H9 (cell line): ENCODE data around the gene IPO9. TPM values are rescaled to one million over a fixed set of nuclear protein-coding genes. Genes with fewer than 3 reads are reported as not detected.

ENCODE experiments used
- DNase-seq: peaks from one replicate; pipeline ENCODE4 v3.0.0-alpha.2; 2017
- H2AFZ ChIP-seq: one replicate; pipeline ENCODE4 v1.6.1; 2013; ENCODE audit warnings: mild to moderate bottlenecking, low read length, control low read depth, moderate library complexity
- H2AK5ac ChIP-seq: 2 replicates; pipeline ENCODE4 v1.6.1; 2013; ENCODE audit warnings: low read length, control low read depth, mixed read lengths; ENCODE audit not compliant: insufficient read length
- H2BK120ac ChIP-seq: one replicate; pipeline ENCODE4 v1.6.1; 2013; ENCODE audit warnings: low read depth, mild to moderate bottlenecking, low read length, control low read depth, inconsistent platforms; ENCODE audit not compliant: poor library complexity, severe bottlenecking
- H2BK12ac ChIP-seq: 2 replicates; pipeline ENCODE4 v1.6.1; 2013; ENCODE audit warnings: low read length, control low read depth, mixed read lengths, low read depth; ENCODE audit not compliant: insufficient read length
- H2BK15ac ChIP-seq: 2 replicates; pipeline ENCODE4 v1.6.1; 2013; ENCODE audit warnings: low read depth, low read length, control low read depth
- H2BK20ac ChIP-seq: one replicate; pipeline ENCODE4 v1.6.1; 2013; ENCODE audit warnings: low read depth, mild to moderate bottlenecking, low read length, control low read depth, inconsistent platforms; ENCODE audit not compliant: poor library complexity, severe bottlenecking
- H2BK5ac ChIP-seq: 2 replicates; pipeline ENCODE4 v1.6.1; 2013; ENCODE audit warnings: low read length, control low read depth, mixed read lengths; ENCODE audit not compliant: insufficient read length
- H3K14ac ChIP-seq: 2 replicates; pipeline ENCODE4 v1.6.1; 2013; ENCODE audit warnings: low read length, control low read depth; ENCODE audit not compliant: insufficient read depth
- H3K18ac ChIP-seq: 2 replicates; pipeline ENCODE4 v1.6.1; 2013; ENCODE audit warnings: low read depth, mild to moderate bottlenecking, mixed read lengths, low read length, control low read depth; ENCODE audit not compliant: insufficient read length
- H3K23ac ChIP-seq: 2 replicates; pipeline ENCODE4 v1.6.1; 2013; ENCODE audit warnings: low read length, control low read depth, mixed read lengths, low read depth; ENCODE audit not compliant: insufficient read length
- H3K23me2 ChIP-seq: 2 replicates; pipeline ENCODE4 v1.6.1; 2013; ENCODE audit warnings: low read depth, mild to moderate bottlenecking, mixed read lengths, low read length, control low read depth; ENCODE audit not compliant: insufficient read length, poor library complexity, severe bottlenecking
- H3K27ac ChIP-seq: 2 replicates; pipeline ENCODE4 v1.5.1; 2013; ENCODE audit warnings: low read length, control low read depth, mixed read lengths, low read depth; ENCODE audit not compliant: insufficient read length
- H3K27me3 ChIP-seq: 2 replicates; pipeline ENCODE4 v1.6.1; 2013; ENCODE audit warnings: low read length, control low read depth, inconsistent platforms; ENCODE audit not compliant: insufficient read depth
- H3K4ac ChIP-seq: 2 replicates; pipeline ENCODE4 v1.6.1; 2013; ENCODE audit warnings: low read depth, mild to moderate bottlenecking, control low read depth, inconsistent platforms, low read length, moderate library complexity
- H3K4me1 ChIP-seq: 2 replicates; pipeline ENCODE4 v1.6.1; 2013; ENCODE audit warnings: low read length, control low read depth, inconsistent platforms; ENCODE audit not compliant: insufficient read depth
- H3K4me2 ChIP-seq: 2 replicates; pipeline ENCODE4 v1.6.1; 2013; ENCODE audit warnings: low read length, control low read depth, mixed read lengths; ENCODE audit not compliant: insufficient read length, insufficient read depth
- H3K56ac ChIP-seq: 2 replicates; pipeline ENCODE4 v1.6.1; 2013; ENCODE audit warnings: low read depth, mild to moderate bottlenecking, mixed read lengths, low read length, control low read depth; ENCODE audit not compliant: insufficient read length
- H3K79me1 ChIP-seq: 2 replicates; pipeline ENCODE4 v1.6.1; 2013; ENCODE audit warnings: low read depth, mild to moderate bottlenecking, moderate library complexity, low read length, control low read depth, inconsistent platforms; ENCODE audit not compliant: insufficient read depth, poor library complexity, severe bottlenecking
- H3K79me2 ChIP-seq: 2 replicates; pipeline ENCODE4 v1.6.1; 2013; ENCODE audit warnings: low read length, control low read depth, inconsistent platforms; ENCODE audit not compliant: insufficient read depth
- H3K9ac ChIP-seq: 2 replicates; pipeline ENCODE4 v1.6.1; 2013; ENCODE audit warnings: low read length, control low read depth, mixed read lengths; ENCODE audit not compliant: insufficient read length; ENCODE audit errors: extremely low read depth
- H3K9me3 ChIP-seq: one replicate; pipeline ENCODE4 v1.6.1; 2013; ENCODE audit warnings: low read depth, low read length, inconsistent platforms; ENCODE audit not compliant: control insufficient read depth
- H3T11ph ChIP-seq: one replicate; pipeline ENCODE4 v1.6.1; 2013; ENCODE audit warnings: mild to moderate bottlenecking, low read length, control low read depth, inconsistent platforms
- H4K20me1 ChIP-seq: one replicate; pipeline ENCODE4 v1.6.1; 2013; ENCODE audit not compliant: control insufficient read depth, insufficient read length, insufficient read depth
- H4K5ac ChIP-seq: 2 replicates; pipeline ENCODE4 v1.6.1; 2013; ENCODE audit warnings: low read depth, mild to moderate bottlenecking, mixed read lengths, low read length, control low read depth; ENCODE audit not compliant: insufficient read length
- H4K8ac ChIP-seq: replicated peaks from 2 replicates; pipeline ENCODE4 v1.6.1; 2013; ENCODE audit warnings: low read length, control low read depth, mixed read lengths, low read depth; ENCODE audit not compliant: insufficient read length
- H4K91ac ChIP-seq: 2 replicates; pipeline ENCODE4 v1.6.1; 2013; ENCODE audit warnings: low read depth, mild to moderate bottlenecking, moderate library complexity, mixed read lengths, low read length, control low read depth; ENCODE audit not compliant: insufficient read length
- H3K27ac Mint-ChIP-seq, 3 experiments: 2 replicates in 2 of 3; 3 replicates in 1 of 3; pipeline ENCODE4 v1.8.0; 2020 to 2021; ENCODE audit warnings: mixed read lengths in 3 of 3, mild to moderate bottlenecking in 1 of 3, moderate library complexity in 1 of 3
- H3K27me3 Mint-ChIP-seq: 2 replicates; pipeline ENCODE4 v1.8.0; 2021; ENCODE audit warnings: low read depth, mild to moderate bottlenecking, moderate library complexity, mixed read lengths
- H3K36me3 Mint-ChIP-seq, 3 experiments: 2 replicates in 2 of 3; 3 replicates in 1 of 3; pipeline ENCODE4 v1.8.0; 2020 to 2021; ENCODE audit warnings: low read depth in 3 of 3, mixed read lengths in 3 of 3; ENCODE audit not compliant: insufficient read depth in 1 of 3
- H3K4me1 Mint-ChIP-seq, 2 experiments: 2 replicates each; pipeline ENCODE4 v1.8.0; 2020; ENCODE audit warnings: mixed read lengths in 2 of 2
- H3K4me3 Mint-ChIP-seq, 2 experiments: 2 replicates in 1 of 2; 3 replicates in 1 of 2; pipeline ENCODE4 v1.8.0; 2020 to 2021; ENCODE audit warnings: mild to moderate bottlenecking in 2 of 2, mixed read lengths in 2 of 2, moderate library complexity in 1 of 2
- H3K9me3 Mint-ChIP-seq, 2 experiments: 2 replicates in 1 of 2; 3 replicates in 1 of 2; pipeline ENCODE4 v1.8.0; 2020; ENCODE audit warnings: mild to moderate bottlenecking in 2 of 2, mixed read lengths in 2 of 2, moderate library complexity in 1 of 2
- CTCF ChIP-seq: fragments of 200-600 bp; sonication (generic); conservative IDR thresholded peaks from 3 replicates; pipeline ENCODE4 v1.8.0; 2021; ENCODE audit warnings: antibody characterized with exemption, mild to moderate bottlenecking
- WGBS: extraction: QIAGEN DNeasy Blood & Tissue Kit; methylation state at CpG from one replicate; pipeline ENCODE4 v1.1.7; 2013; ENCODE audit warnings: missing lambda C conversion rate, low lambda C conversion rate, mixed read lengths; ENCODE audit not compliant: insufficient read length; ENCODE audit errors: extremely low coverage; 5-methylcytosine and 5-hydroxymethylcytosine counted together
- total RNA-seq: library from RNA; stranded (reverse); gene quantifications from 2 replicates; pipeline ENCODE4 v1.2.1, GENCODE V29; 2021

IPO9 gene
- total RNA-seq, 1 experiment from 2014 or later: 104 TPM

- H2AFZ ChIP-seq: no peak overlapping the region
- H2BK120ac ChIP-seq: no peak overlapping the region
- no peak overlapping the region for H3K18ac ChIP-seq
- H3K23me2 ChIP-seq: no peaks in the 10 kb centered on the region
- DNase-seq: no peak
- Mint-ChIP-seq H3K36me3 (peaks cover 4 to 31% (median 27%) of the 10 kb centered on the region in 3 experiments; a peak in 6 of 7 replicates), H3K27me3 (no peaks in the 10 kb centered on the region), H3K27ac (no peak overlapping the region; a peak in 1 of 7 replicates), H3K4me3 (no peak overlapping the region), H3K9me3 (no peaks in the 10 kb centered on the region), H3K4me1 (peaks cover 22 to 23% of the 10 kb centered on the region in 2 experiments)
- H3K23ac ChIP-seq: no peak overlapping the region
- no peak overlapping the region for H3K9ac ChIP-seq
- no peak overlapping the region for H2BK5ac ChIP-seq
- H3K27ac ChIP-seq: no peak overlapping the region
- no peak overlapping the region for H2AK5ac ChIP-seq
- no peak overlapping the region for H4K91ac ChIP-seq
- H2BK20ac ChIP-seq: no peak overlapping the region
- no peak overlapping the region for H2BK15ac ChIP-seq
- H4K8ac ChIP-seq: no peak overlapping the region
- no peaks in the 10 kb centered on the region for H3K9me3 ChIP-seq
- WGBS: no CpG with 5 or more reads among the region's 2 CpGs
- no peak for TF ChIP-seq CTCF
- H3K14ac ChIP-seq: no peak overlapping the region
- H3K56ac ChIP-seq: no peak overlapping the region
- H3K4me2 ChIP-seq: no peak overlapping the region
- H3K79me1 ChIP-seq: no peaks in the 10 kb centered on the region
- H4K20me1 ChIP-seq: no peaks in the 10 kb centered on the region
- no peaks in the 10 kb centered on the region for H3K27me3 ChIP-seq
- H4K5ac ChIP-seq: no peak overlapping the region
- no peak overlapping the region for H3T11ph ChIP-seq
- no peak overlapping the region for H2BK12ac ChIP-seq
- peaks cover 14% of the 10 kb centered on the region; the same call in 1 of the 2 replicates for H3K79me2 ChIP-seq
- H3K4ac ChIP-seq: no peak overlapping the region
- peaks cover 6% of the 10 kb centered on the region; the same call in 1 of the 2 replicates for H3K4me1 ChIP-seq
Observed at GRCh38 chr1:201845331-201846083, 16.6 kb downstream of the IPO9 start.
